GM11168 (cell line): ENCODE measurements around the gene DGKQ.

Experiments used
- in situ Hi-C: fragments of 300-500 bp; cut with MboI; formaldehyde crosslinking; loops from one replicate; pipeline ENCODE4 v1.12.0; 2022; ENCODE audit warnings: low sequenced_read_pairs; ENCODE audit not compliant: unreplicated experiment

DGKQ gene

DNA sequence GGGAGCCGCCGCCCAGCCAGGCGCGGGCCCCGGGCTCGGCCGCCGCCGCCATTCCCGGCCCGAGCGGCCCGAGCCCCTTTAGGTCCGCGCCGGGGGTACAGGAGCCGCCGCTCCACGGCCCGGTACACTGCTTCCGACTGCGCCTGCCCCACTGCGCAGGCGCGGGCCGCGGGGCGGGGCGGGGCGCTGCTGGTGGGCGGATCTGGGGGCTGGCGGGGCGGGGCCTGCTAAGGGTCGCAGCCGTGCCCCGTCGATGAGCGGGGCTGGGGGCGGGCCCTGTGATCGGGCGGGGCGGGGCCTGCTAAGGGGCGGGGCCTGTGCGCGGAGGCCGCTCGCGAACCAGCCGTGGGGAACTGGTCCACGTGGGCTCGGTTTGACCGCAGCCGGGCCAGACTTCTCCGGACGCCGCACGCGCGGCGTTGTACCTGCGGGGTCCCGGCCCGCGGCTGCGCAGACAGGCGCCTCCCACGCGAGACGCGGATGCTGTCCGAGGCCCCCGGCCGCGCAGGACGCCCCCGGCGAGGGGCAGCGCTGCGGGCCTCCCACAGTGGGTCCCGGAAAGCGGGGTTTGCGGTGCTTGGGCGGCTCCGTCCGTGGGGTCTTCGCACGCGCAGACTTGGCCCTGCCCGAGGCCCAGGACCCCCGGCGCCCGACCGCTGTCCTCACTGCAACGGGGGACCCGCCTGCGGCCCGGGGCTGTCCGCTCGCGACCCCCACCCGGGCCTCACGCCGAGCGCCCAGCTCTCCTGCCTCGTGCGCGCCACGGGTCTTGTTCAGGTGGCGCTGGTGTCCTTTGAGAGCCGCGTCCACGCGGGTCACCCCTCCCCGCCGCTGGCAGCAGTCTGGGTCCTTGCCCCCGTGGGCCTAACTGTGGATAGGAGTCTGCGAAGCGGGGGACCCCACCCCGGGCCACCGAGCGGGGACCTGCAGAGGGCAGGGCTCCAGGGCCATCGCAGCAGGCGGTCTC lies at the start of gene DGKQ:
TSS of gene DGKQ (minus strand) at position 139 of the 967 bp plus-strand sequence. CDS start at position 52, 87 bp downstream.
- in situ Hi-C loops, result no loop called here

DNA sequence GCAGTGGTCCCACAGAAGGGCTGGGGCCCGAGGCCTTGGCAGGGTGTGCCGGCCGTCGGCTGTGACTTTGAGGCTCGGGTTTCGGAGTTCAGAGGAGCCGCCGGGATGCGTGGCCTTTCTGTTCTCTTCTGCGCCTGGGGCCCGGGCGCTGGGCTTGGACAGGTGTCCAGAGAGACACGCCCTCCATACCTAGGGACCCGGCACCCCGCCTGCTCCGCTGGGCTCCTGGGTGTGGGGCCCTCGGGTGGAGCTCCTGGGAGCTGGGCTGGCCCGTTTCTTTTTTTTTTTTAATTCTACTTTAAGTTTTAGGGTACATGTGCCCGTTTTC lies 49.3 kb upstream of the DGKQ start:
- in situ Hi-C loops, result no loop called here

DNA sequence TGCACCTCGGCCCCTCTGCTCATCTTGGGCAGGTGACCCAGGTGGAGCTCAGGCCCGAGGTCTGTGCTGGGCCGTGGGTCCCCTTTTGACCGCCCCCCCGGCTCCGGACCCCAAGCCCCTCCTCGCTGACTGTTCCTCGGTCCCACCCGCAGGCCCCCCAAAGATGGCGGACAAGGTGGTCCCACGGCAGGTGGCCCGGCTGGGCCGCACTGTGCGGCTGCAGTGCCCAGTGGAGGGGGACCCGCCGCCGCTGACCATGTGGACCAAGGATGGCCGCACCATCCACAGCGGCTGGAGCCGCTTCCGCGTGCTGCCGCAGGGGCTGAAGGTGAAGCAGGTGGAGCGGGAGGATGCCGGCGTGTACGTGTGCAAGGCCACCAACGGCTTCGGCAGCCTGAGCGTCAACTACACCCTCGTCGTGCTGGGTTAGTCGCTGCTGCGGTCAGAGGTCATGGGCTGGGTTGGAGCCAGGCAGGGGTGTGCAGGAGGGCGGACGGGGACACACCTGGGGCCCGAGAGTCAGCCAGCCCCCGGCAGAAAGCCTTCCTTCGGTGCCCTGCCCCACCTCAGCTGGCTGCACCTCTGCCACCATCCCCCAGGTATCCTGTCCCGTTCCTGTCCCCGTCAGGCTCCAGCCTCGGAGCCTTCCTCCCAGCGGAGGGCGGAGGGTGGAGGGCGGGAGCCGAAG lies 48.8 kb upstream of the DGKQ start:
- in situ Hi-C loops, result no loop called here

DNA sequence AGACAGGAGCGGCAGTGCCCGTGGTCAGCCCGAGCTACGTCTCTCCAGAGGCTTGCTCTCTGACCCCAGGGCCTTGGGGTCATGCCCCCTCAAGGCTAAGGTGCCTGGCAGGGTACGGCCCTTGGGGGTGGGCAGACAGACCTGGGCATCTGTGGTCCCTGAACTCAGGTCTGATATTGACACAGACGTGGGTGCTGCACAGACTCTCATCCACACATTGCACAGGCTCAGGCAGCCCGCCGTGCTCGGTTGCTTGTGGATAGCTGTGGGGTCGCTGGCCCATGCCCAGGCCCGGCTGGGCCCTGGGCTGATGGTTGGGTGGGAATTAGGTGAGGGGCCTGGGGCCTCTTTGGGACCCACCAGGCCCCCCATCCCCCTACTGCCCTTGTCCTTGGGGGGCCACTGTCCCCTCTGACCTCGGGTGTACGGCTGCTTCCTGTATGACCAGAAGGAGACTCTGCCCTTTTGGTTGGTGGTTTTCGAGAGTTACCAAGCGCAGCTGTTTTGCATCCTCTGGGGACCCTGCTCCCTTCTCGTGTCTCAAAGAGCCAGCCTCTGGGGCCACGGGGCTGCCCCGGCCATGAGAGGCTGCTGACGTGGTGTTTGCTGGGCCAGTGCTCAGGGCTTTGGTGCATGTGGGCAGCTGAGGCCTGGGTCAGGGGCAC lies 48.1 kb upstream of the DGKQ start:
- in situ Hi-C loops, result no loop called here

- in situ Hi-C loops, result no loop called here
These were observed 46.5 kb upstream of the DGKQ start for GRCh38 chr4:1019729-1020470.

DNA sequence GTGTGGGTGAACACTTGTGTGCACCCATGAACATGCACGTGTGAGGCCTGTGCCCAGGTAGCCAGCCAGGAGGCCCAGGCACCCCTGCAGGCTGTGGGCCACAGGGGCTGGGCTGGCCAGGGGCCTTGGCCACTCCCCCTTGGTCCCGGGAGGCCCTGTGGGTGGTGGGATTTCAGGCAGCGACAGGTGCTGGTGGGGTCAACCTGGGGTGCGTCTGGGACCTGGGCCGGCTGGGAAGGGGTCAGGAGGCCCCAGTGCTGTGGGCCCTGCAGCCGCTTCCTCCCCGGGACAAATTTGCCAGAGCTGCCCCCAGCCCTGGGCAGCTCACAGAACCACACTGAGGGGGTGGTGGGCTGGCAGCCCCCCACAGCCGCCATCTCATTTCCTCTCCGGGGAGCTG lies 46.0 kb upstream of the DGKQ start:
- in situ Hi-C loops, result no loop called here

- in situ Hi-C loops, result no loop called here
These were observed 45.0 kb upstream of the DGKQ start for GRCh38 chr4:1018147-1019020.

GRCh38 chr4:1017706-1018105 lies 44.3 kb upstream of the DGKQ start:
- in situ Hi-C loops, result no loop called here

- in situ Hi-C loops, result no loop called here
These were observed 43.8 kb upstream of the DGKQ start for GRCh38 chr4:1017211-1017610.

DNA sequence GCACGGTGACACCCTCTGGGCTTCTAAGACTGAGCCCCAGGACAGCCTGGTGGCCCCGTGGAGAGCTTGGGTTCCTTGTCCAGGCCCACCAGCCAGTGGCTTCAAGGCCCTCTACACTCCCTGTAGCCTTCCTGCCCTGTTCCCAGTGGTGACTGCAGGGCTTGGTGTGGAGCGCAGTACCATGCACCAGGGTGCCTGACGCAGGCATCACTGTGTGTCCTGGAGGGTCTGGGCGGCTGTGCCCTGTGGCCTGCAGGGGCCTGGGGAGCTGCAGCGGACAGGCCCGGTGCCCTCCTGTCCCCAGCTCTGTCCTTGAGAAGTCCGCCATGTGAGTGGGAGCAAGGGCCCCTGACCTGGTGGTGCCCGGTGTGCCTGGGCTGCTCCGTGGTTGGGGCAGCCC lies 42.4 kb upstream of the DGKQ start:
- in situ Hi-C loops, result no loop called here

DNA sequence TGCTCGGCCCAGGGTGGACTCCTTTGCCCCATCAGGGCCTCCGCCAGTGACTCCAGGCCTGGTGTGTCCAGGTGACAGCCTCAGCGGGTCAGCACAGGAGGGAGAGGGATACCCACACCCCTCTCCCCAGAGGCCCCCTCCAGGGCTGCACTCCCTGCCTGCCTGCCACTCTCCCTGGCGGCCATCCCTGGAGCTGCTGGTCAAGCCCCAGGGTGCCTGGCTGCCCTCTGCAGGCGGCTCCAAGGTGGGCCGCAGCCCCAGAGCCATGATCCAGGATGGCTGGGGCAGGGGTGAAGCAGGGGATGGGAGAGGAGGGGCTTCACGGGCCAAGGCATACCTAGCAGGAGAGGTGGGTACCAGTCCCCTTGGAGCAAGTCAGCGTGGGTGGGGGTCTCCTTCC lies 41.8 kb upstream of the DGKQ start:
- in situ Hi-C loops, result no loop called here

DNA sequence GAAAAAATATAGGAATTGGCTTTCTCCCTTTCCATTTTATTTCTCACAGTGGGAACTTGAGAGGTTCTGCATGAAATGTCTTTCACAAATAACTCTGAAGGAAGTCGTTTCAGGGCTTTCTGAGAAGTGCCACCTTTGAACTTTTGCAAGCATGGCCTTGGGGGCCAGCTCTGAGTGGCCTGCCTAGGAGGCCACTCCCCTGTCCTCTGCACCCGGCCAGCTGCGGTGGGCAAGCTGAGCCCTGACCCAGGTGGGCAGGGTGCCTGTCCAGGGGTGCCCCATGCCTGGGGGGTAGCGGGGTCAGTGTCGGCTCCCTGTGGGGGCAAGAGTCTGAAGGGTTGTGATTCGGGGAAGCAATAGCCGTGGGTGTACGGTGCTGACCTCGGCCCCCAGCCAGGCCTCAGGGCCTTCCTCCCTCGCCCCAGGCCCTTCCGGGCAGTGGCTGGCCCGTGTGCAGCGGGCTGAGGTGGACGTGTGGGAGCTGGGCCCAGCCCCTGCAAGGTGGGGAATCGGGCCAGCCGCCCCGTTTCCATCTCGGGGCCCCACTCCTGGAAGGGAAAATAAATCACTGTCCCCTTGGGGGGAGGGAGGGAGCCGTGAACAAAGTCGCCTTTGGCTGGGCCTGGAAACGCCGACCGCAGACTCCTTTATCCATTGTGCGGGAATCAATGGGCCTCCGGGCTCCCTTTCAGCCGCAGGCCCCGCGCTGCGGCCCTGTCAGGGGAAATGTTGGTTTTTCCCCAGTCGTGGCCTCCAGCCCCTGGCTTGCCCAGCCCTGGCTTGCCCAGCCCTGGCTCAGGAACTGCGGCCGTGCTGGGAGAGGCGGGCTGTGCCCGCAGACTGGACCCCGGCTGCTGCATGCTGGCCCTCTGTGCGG lies 41.2 kb upstream of the DGKQ start:
- in situ Hi-C loops, result no loop called here

DNA sequence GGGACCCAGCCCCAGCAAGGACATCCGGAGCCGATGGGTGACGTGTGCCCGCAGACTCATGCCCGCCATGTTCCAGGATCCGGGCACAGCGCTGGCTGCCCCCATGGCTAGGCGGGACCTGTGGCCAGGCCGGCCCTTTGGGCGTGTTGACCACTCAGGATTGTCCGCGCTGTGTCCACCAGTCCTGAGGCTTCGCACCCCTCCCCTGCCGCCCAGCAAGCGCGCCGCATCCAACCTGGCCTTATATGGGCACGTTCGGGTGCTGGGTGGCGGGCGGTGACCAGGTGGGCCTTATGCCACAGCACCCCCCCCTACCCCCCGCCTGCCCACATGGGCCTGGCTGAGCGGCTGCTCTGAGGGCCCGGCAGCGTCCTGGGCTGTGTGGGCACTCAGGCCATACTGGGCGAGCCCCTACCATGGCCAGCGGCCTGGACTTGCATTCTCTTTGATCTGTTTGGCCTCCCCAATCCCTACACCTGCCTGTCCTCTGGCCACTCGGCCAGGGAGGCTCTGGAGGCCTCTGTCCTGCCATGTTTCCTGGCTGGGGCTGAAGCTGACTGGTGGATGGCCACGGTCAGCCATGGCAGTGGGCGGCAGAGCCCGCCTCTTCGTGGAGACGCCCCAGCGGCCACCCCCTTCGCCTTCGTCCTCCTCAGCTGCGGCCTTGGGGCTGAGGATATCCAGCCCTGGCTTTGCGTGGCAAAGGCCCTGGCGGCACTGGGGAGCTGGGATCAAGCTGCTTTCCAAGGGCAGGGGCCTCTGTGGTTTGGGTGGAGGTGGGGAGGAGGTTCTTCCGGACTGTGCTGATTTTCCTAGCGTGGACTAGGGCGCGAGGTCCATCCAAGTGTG lies 40.1 kb upstream of the DGKQ start:
- in situ Hi-C loops, result no loop called here

DNA sequence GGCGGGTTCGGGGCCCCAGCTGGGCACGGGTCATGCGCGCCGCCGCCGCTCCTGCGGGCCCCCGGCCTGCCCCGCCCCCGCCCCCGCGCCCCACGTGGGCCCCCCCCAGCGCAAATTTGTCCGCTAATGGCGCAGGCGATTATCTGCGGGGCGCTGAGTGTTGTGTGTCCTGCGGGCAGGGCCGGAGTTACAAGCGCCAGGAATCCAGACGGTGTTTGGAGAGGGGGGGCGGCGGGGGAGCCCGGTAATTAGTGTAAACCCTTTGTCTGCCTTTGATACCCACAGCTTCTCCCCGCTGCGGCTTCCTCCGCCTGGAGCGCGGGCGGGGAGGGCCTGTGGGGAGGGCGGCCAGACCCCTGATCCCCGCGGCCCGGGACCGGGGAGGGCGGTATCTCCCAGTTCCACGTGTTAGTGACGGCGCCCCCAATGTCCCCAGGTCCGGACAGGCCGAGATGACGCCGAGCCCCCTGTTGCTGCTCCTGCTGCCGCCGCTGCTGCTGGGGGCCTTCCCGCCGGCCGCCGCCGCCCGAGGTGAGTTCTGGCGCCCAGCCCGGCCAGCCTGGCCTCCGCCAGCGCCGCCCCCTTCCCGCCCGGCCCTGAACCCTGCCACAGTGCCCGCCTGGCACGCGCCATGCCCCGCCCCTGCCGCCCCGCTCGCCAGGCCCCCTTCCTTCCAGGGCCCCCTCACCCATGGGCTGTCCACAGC lies 38.8 kb upstream of the DGKQ start:
- in situ Hi-C loops, result no loop called here

DNA sequence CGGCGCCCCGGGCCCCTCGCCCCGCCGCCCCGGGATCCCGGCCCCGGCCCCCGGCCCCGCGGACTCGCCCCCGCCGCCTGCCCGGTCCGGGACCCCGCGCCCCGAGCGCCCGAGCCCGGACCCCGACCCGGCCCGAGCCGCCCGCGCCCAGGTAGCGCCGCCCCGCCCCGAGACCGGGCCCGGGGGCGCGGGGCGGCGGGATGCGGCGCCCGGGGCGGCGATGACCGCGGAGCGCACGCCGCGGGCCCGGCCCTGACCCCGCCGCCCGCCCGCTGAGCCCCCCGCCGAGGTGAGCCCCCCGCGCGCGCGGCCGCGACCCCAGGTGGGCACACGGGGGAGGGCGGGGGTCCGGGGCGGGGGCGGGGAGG lies 38.3 kb upstream of the DGKQ start:
- in situ Hi-C loops, result no loop called here

DNA sequence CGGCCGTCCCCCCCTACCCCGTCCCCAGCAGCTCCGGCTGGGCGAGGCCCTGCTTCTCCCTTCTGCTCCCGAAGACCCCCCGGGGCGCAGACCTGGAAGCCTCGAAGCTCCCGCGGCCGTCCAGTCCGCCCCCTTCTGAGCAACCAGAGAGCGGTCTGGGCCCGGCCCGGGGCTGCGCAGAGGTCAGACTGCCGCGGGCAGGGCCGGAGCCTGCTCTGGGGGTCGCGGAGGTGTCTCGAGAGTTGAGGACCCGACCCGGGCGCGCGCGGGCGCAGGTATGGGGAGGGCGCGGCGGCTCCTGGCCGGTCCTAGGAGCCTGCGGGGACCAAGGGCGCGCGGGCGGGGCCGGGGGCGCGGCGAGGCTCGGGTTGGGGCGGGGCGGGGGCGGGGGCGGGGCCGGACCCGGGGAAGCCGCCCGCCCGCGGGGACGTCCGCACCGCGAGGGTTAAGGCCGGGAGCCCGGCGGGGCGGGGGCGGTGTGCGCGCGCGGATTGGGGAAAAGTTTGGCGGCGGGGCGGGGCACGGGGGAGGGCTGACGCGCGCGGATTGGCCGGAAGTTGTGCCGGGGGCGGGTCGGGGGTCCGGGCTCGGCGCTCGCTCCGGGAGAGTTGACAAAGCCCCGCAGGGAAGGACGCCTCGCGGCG lies 37.8 kb upstream of the DGKQ start, which contains the start of gene FGFRL1:
TSS of gene FGFRL1 (plus strand) at position 605 of the 644 bp plus-strand sequence. CDS start 860 bp downstream, outside the sequence.
- in situ Hi-C loops, result no loop called here
